Lower leg skin (tissue), 4 donors: ENCODE measurements around the gene YBEY. TPM values are rescaled to one million over a fixed set of nuclear protein-coding genes. Genes with fewer than 3 reads are reported as not detected.

Source experiments
- DNase-seq, 2 donors: peaks; one replicate each; pipeline ENCODE4 v3.0.0-alpha.2; 2019; ENCODE audit warnings: low spot score in 2 of 2
- H3K4me3 ChIP-seq: fragments of 200-600 bp; sonication (generic); 2 replicates; pipeline ENCODE4 v1.5.1; 2017; ENCODE audit warnings: mild to moderate bottlenecking, low read depth; ENCODE audit not compliant: poor library complexity, severe bottlenecking
- POLR2A ChIP-seq, 2 donors: fragments of 450-650 bp; IDR thresholded peaks; one replicate each; pipeline ENCODE4 v1.6.1; 2016 to 2017; ENCODE audit warnings: antibody characterized with exemption in 2 of 2, mild to moderate bottlenecking in 1 of 2, moderate library complexity in 1 of 2
- WGBS, 2 donors: methylation state at CpG; one replicate each; pipeline ENCODE4 v1.1.5; 2018; 5-methylcytosine and 5-hydroxymethylcytosine counted together
- intact Hi-C: fragments of 100-400 bp; cut with DNase I; formaldehyde crosslinking; loops from one replicate; pipeline ENCODE4 v1.15.0; 2023; ENCODE audit warnings: low total_unique reads
- total RNA-seq, 4 donors: library from RNA; depleted of rRNA; stranded (reverse); fragments of >200 nt; gene quantifications; one replicate each; pipeline ENCODE4 v1.1.0, GENCODE V29; 2016
- TF ChIP-seq, protein P1 (sequence below), 3 donors: fragments of 450-650 bp; IDR thresholded peaks; one replicate each; pipeline ENCODE4 v1.5.1; 2016; ENCODE audit warnings: antibody characterized with exemption in 3 of 3, mild to moderate bottlenecking in 3 of 3, moderate library complexity in 2 of 3

YBEY gene
- total RNA-seq, 4 donors from 2014 or later = 7.4 to 21.7 (median 17.0) TPM

DNA sequence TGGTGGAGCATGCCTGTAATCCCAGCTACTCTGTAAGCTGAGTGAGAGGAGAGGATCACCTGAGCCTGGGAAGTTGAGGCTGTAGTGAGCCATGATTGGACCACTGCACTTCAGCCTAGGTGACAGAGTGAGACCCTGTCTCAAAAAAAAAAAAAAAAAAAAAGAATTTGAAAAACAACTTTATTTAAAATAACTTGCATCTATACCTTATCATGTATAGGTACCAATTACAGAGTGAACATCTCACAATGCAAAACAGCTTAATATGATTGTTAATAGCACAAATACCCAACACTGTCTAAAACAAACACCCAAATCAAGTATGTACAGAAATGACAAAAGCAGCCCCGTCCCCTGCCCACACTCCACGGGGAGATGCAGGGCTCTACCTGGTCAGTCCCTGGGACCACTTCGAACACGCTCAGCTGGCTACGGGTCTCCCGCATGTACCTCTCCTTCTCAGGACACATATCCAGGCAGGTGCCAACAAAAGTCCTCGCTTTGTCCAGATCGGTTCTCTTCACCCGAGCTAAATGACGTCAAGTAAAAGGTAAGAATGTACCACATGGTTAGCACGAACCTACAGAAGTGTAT lies 11.2 kb upstream of the YBEY start:
- no peak for DNase-seq
- TF ChIP-seq, protein P1, sequence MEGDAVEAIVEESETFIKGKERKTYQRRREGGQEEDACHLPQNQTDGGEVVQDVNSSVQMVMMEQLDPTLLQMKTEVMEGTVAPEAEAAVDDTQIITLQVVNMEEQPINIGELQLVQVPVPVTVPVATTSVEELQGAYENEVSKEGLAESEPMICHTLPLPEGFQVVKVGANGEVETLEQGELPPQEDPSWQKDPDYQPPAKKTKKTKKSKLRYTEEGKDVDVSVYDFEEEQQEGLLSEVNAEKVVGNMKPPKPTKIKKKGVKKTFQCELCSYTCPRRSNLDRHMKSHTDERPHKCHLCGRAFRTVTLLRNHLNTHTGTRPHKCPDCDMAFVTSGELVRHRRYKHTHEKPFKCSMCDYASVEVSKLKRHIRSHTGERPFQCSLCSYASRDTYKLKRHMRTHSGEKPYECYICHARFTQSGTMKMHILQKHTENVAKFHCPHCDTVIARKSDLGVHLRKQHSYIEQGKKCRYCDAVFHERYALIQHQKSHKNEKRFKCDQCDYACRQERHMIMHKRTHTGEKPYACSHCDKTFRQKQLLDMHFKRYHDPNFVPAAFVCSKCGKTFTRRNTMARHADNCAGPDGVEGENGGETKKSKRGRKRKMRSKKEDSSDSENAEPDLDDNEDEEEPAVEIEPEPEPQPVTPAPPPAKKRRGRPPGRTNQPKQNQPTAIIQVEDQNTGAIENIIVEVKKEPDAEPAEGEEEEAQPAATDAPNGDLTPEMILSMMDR (IDR thresholded peaks at IDR 0.05) = no peak
- no peak for TF ChIP-seq POLR2A (IDR thresholded peaks at IDR 0.05)
- intact Hi-C loops = no loop called here
- H3K4me3 ChIP-seq = no peak overlapping the region
- WGBS, 2 donors = 94 to 96% methylated on average over 11 of the region's 11 CpGs

DNA sequence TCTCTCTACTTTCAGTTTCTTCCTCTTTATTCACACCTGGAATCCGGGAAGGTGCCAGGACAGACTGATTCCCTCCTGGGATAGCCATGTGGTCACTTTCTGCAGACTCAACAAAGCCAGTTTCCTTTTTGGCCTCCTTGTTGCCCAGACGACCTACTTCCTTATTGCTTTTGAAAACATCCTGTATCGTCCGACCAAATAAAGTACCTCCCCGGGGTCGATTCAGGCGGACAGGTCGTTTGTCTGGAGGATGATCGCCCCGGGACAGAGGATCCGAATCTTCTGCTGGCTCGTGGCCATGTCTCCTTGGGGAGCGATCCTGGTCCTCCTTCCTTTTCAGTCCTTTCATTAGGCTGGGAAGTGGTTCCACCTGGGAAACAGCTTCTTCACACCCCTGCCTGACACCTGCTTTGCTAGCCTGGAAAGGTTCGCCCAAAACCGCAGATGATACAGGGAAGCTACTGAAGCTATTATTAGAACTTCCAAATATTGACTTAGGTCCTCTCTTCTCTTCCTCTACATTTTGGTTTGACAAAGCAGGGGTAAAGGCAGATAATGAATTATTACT lies 2.0 kb upstream of the YBEY start:
- no peak overlapping the region for H3K4me3 ChIP-seq
- TF ChIP-seq, protein P1 (IDR thresholded peaks at IDR 0.05) = no peak
- TF ChIP-seq POLR2A (IDR thresholded peaks at IDR 0.05) = no peak
- 69 to 74% methylated on average over 15 of the region's 15 CpGs for WGBS, 2 donors
- no peak for DNase-seq
- intact Hi-C loops = no loop called here

DNA sequence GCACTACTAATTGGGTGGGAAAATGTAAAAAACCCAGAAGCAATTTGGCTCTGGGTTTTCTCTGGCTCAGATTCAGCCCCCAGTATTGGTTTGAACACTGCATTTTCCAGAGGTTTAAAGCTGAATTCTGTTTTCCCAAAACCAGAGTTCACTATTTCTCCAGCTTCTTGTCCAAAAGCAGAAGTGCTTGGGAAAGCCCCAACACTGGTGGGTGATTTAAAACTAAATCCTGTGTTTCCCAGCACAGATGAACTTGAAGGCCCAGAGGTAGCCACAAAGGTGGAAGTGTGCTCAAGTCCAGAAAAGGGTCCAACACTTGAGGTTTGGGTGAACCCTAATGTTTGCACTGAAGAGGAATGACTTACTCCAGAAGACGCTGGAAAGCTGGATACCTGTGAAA lies 1.4 kb upstream of the YBEY start:
- WGBS, 2 donors = 89 to 100% methylated on average over 1 of the region's 1 CpG
- H3K4me3 ChIP-seq = no peak overlapping the region
- no peak for TF ChIP-seq POLR2A (IDR thresholded peaks at IDR 0.05)
- TF ChIP-seq, protein P1 (IDR thresholded peaks at IDR 0.05) = no peak

DNA sequence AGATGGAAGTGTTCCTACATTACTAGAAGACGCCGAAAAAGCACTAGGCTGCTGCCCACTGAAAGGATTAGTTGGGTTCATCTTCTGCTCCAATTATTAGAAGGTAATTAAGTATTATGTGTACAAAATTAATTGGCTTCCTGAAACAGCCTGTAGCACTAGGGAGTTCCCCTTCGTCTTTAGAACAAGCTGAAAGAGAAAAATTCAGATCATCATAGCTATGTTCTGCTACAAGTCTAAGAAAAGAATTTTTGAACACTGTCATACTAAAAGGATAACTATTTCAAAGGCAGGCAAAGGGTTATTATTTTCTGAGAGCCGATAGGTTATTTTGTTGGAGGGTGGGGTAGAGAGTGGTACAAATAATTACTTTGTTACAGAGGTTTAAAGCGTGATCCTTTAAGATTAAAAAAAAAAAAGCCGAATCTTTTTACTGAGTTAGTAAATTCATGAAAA lies 908 bp upstream of the YBEY start, which contains the start of gene MCM3AP:
Gene MCM3AP (minus strand): TSS at position 406 of the 456 bp plus-strand sequence. CDS start 325 bp downstream, at position 81.
- H3K4me3 ChIP-seq = peak within 1 kb of the TSS; percentile 85
- TF ChIP-seq POLR2A (IDR thresholded peaks at IDR 0.05) = no peak
- TF ChIP-seq, protein P1 (IDR thresholded peaks at IDR 0.05) = no peak
- intact Hi-C loops = no loop called here
- WGBS, 2 donors = 22 to 28% methylated on average over 6 of the region's 6 CpGs
- DNase-seq = no peak

More for the DNA sequence above, 1.4 kb upstream of the YBEY start:
- no peak for DNase-seq
- intact Hi-C loops = no loop called here

DNA sequence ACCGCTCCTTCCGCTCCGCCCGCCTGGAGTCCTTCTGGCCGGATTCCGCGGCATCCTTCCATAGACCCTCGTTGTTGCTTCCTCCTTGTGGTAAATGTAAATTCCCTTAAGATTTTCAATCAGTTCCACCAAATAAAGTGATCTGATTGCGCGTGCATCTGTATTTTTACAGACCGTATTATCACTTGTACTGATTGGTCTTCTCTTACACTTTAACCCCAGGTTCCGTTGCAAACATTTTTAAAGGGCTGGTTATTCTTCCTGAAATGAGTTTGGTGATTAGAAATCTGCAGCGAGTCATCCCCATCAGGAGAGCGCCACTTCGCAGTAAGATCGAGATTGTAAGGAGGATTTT lies 483 bp downstream of the YBEY start:
- TF ChIP-seq, protein P1 (IDR thresholded peaks at IDR 0.05) = no peak
- TF ChIP-seq POLR2A (IDR thresholded peaks at IDR 0.05) = no peak
- intact Hi-C loops = no loop called here
- DNase-seq = no peak
- peak overlapping the region; percentile 85 for H3K4me3 ChIP-seq
- WGBS, 2 donors = 0% methylated on average over 16 of the region's 16 CpGs
